NCI-H2171 (cell line): ENCODE data around the gene OLFML2A.
"Not testable (repeated sequence)": the region's sequence is repeated elsewhere in the genome, so short reads cannot be mapped to it uniquely, and the experiment has no call there.

ENCODE experiments used
- DNase-seq: peaks from one replicate; lab custom pipeline; 2025; lab: John Stamatoyannopoulos, UW

The OLFML2A gene

GRCh38 chr9:124828489-124829333 lies 51.8 kb downstream of the OLFML2A start:
- DNase-seq = no peak

- no peak for DNase-seq
Measured at GRCh38 chr9:124829334-124829669, 52.4 kb downstream of the OLFML2A start.

- DNase-seq = no peak
Measured at GRCh38 chr9:124830593-124830992, 53.7 kb downstream of the OLFML2A start.

GRCh38 chr9:124831642-124832364 lies 54.9 kb downstream of the OLFML2A start:
- DNase-seq = no peak

GRCh38 chr9:124834591-124834990 lies 57.7 kb downstream of the OLFML2A start:
- no peak for DNase-seq

- DNase-seq = peak; percentile 91
Measured at GRCh38 chr9:124835026-124835557, 58.2 kb downstream of the OLFML2A start.

- not testable (repeated sequence) for DNase-seq
Measured at GRCh38 chr9:124838132-124838531, 61.2 kb downstream of the OLFML2A start.

GRCh38 chr9:124838567-124839275 lies 61.8 kb downstream of the OLFML2A start:
- DNase-seq = not testable (repeated sequence)

GRCh38 chr9:124839612-124840299 lies 62.8 kb downstream of the OLFML2A start:
- DNase-seq = no peak

GRCh38 chr9:124840300-124840833 lies 63.4 kb downstream of the OLFML2A start:
- DNase-seq = no peak

- no peak for DNase-seq
Measured at GRCh38 chr9:124841075-124841821, 64.3 kb downstream of the OLFML2A start.

GRCh38 chr9:124843456-124844034 lies 66.6 kb downstream of the OLFML2A start:
- DNase-seq = no peak

GRCh38 chr9:124844291-124844690 lies 67.4 kb downstream of the OLFML2A start:
- DNase-seq = no peak

GRCh38 chr9:124846467-124846866 lies 69.5 kb downstream of the OLFML2A start:
- not testable (repeated sequence) for DNase-seq

- no peak for DNase-seq
Measured at GRCh38 chr9:124846969-124847368, 70.0 kb downstream of the OLFML2A start.

- DNase-seq = no peak
Measured at GRCh38 chr9:124849801-124850200, 72.9 kb downstream of the OLFML2A start.

- DNase-seq = no peak
Measured at GRCh38 chr9:124852121-124852828, 75.3 kb downstream of the OLFML2A start.

GRCh38 chr9:124852829-124853531 lies 76.0 kb downstream of the OLFML2A start, which contains the start of gene WDR38:
TSS of gene WDR38 (plus strand) at chr9:124853460. CDS start at chr9:124853532, 72 bp downstream.
- DNase-seq = peak; percentile 64

GRCh38 chr9:124853605-124854143 lies 76.7 kb downstream of the OLFML2A start:
- DNase-seq = no peak
